Prostate gland (tissue), 2 donors: ENCODE measurements around the gene ANKRD30BL.
"Not testable (repeated sequence)": the region's sequence is repeated elsewhere in the genome, so short reads cannot be mapped to it uniquely, and the experiment has no call there.

Experiments used
- POLR2A ChIP-seq: fragments of 450-650 bp; IDR thresholded peaks from one replicate; pipeline ENCODE4 v1.6.1; 2016; ENCODE audit warnings: antibody characterized with exemption, mild to moderate bottlenecking
- POLR2AphosphoS5 ChIP-seq: sonication (generic); formaldehyde crosslinking; IDR thresholded peaks from one replicate; pipeline ENCODE4 v1.6.1; 2017; ENCODE audit warnings: antibody characterized with exemption
- TF ChIP-seq, protein P1 (sequence below), 4 experiments: fragments of 200-600 bp in 2 of 4; fragments of 450-650 bp in 2 of 4; sonication (generic) in 2 of 4; IDR thresholded peaks; 1 replicate in 3 of 4; 2 replicates in 1 of 4; pipeline ENCODE4 v1.5.1; 2016 to 2019; ENCODE audit warnings: antibody characterized with exemption in 4 of 4, mild to moderate bottlenecking in 2 of 4, moderate library complexity in 2 of 4

DNA sequence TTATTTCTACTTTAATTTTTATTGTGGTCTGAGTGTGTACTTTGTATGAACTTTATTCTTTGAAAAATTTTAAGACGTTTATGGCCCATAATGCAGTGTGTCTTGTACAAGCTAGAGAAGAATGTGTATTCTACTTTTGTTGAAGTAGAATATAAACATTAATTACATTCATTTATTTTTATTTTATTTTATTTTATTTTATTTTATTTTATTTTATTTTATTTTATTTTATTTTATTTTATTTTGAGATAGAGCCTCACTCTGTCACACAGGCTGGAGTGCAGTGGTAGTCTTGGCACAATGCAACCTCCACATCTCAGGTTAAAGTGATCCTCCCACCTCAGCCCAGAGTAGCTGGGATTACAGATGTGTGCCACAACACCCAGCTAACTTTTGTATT lies 5.3 kb upstream of the ANKRD30BL start:
- TF ChIP-seq, protein P1, sequence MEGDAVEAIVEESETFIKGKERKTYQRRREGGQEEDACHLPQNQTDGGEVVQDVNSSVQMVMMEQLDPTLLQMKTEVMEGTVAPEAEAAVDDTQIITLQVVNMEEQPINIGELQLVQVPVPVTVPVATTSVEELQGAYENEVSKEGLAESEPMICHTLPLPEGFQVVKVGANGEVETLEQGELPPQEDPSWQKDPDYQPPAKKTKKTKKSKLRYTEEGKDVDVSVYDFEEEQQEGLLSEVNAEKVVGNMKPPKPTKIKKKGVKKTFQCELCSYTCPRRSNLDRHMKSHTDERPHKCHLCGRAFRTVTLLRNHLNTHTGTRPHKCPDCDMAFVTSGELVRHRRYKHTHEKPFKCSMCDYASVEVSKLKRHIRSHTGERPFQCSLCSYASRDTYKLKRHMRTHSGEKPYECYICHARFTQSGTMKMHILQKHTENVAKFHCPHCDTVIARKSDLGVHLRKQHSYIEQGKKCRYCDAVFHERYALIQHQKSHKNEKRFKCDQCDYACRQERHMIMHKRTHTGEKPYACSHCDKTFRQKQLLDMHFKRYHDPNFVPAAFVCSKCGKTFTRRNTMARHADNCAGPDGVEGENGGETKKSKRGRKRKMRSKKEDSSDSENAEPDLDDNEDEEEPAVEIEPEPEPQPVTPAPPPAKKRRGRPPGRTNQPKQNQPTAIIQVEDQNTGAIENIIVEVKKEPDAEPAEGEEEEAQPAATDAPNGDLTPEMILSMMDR (IDR thresholded peaks at IDR 0.05), result not testable (repeated sequence)
- not testable (repeated sequence) for TF ChIP-seq POLR2A, POLR2AphosphoS5
